GM19452 (cell line): ENCODE results near the gene NAB1.
"Not testable (repeated sequence)": the region's sequence is repeated elsewhere in the genome, so short reads cannot be mapped to it uniquely, and the experiment has no call there.

Source experiments
- ATAC-seq: cut with Tn5 transposase; IDR thresholded peaks from one replicate; pipeline ENCODE4 v1.9.1; 2021; ENCODE audit not compliant: unreplicated experiment

The NAB1 gene

GRCh38 chr2:190649035-190649797, at the start of gene NAB1:
TSS of gene NAB1 (plus strand) at chr2:190649083. CDS start at chr2:190659177, 10,094 bp downstream.
- ATAC-seq, result peak; percentile 51

GRCh38 chr2:190599546-190600220, 49.2 kb upstream of the NAB1 start:
- no peak for ATAC-seq

GRCh38 chr2:190600293-190601103, 48.4 kb upstream of the NAB1 start:
- no peak for ATAC-seq

- ATAC-seq, result no peak
These were observed 45.5 kb upstream of the NAB1 start for GRCh38 chr2:190603374-190603773.

- no peak for ATAC-seq
These were observed 41.8 kb upstream of the NAB1 start for GRCh38 chr2:190607014-190607597.

- ATAC-seq, result no peak
These were observed 41.1 kb upstream of the NAB1 start for GRCh38 chr2:190607657-190608357.

- not testable (repeated sequence) for ATAC-seq
These were observed 40.0 kb upstream of the NAB1 start for GRCh38 chr2:190608863-190609262.

- ATAC-seq, result not testable (repeated sequence)
These were observed 39.5 kb upstream of the NAB1 start for GRCh38 chr2:190609397-190609796.

- not testable (repeated sequence) for ATAC-seq
These were observed 38.4 kb upstream of the NAB1 start for GRCh38 chr2:190610528-190610927.

GRCh38 chr2:190615555-190616200, 33.2 kb upstream of the NAB1 start:
- no peak for ATAC-seq

- ATAC-seq, result no peak
These were observed 30.9 kb upstream of the NAB1 start for GRCh38 chr2:190618030-190618429.

GRCh38 chr2:190625691-190626090, 23.2 kb upstream of the NAB1 start:
- ATAC-seq, result no peak

- no peak for ATAC-seq
These were observed 22.2 kb upstream of the NAB1 start for GRCh38 chr2:190626641-190627210.

GRCh38 chr2:190627448-190628412, 21.2 kb upstream of the NAB1 start:
- peak; percentile 80 for ATAC-seq

GRCh38 chr2:190628591-190629319, 20.1 kb upstream of the NAB1 start:
- ATAC-seq, result no peak

GRCh38 chr2:190634381-190634780, 14.5 kb upstream of the NAB1 start:
- no peak for ATAC-seq

- no peak for ATAC-seq
These were observed 13.1 kb upstream of the NAB1 start for GRCh38 chr2:190635781-190636180.

GRCh38 chr2:190636361-190636760, 12.5 kb upstream of the NAB1 start:
- ATAC-seq, result no peak
